Smooth muscle cell of the brain vasculature (primary cell): ENCODE results near the gene KHNYN.
A peak's percentile ranks its signal among the peaks of the same experiment; 100 is the strongest.
"Not testable (repeated sequence)": the region's sequence is repeated elsewhere in the genome, so short reads cannot be mapped to it uniquely, and the experiment has no call there.

Source experiments
- DNase-seq: peaks from one replicate; pipeline ENCODE4 v3.0.0-alpha.2; 2012; ENCODE audit warnings: low read depth, low spot score

Gene KHNYN

GRCh38 chr14:24429395-24430142 lies at the start of gene KHNYN, which contains the start of gene CBLN3:
TSS of gene KHNYN (plus strand) at chr14:24429954. CDS start at chr14:24430731, 777 bp downstream.
TSS of gene CBLN3 (minus strand) at chr14:24429668. CDS start at chr14:24429054, 614 bp downstream.
- peak; percentile 71 for DNase-seq

- DNase-seq = no peak
These were observed 48.2 kb upstream of the KHNYN start for GRCh38 chr14:24381363-24382063.

- no peak for DNase-seq
These were observed 47.7 kb upstream of the KHNYN start for GRCh38 chr14:24382064-24382371.

GRCh38 chr14:24384169-24384568 lies 45.6 kb upstream of the KHNYN start:
- no peak for DNase-seq

GRCh38 chr14:24385524-24385923 lies 44.2 kb upstream of the KHNYN start:
- DNase-seq = no peak

GRCh38 chr14:24387009-24387345 lies 42.8 kb upstream of the KHNYN start:
- no peak for DNase-seq

GRCh38 chr14:24387579-24387978 lies 42.2 kb upstream of the KHNYN start:
- not testable (repeated sequence) for DNase-seq

GRCh38 chr14:24388474-24389179 lies 41.1 kb upstream of the KHNYN start:
- DNase-seq = no peak

GRCh38 chr14:24389226-24389848 lies 40.4 kb upstream of the KHNYN start:
- DNase-seq = no peak

- DNase-seq = no peak
These were observed 38.9 kb upstream of the KHNYN start for GRCh38 chr14:24390701-24391468.

- DNase-seq = no peak
These were observed 37.2 kb upstream of the KHNYN start for GRCh38 chr14:24392325-24393091.

GRCh38 chr14:24394275-24394674 lies 35.5 kb upstream of the KHNYN start:
- DNase-seq = no peak

- no peak for DNase-seq
These were observed 33.9 kb upstream of the KHNYN start for GRCh38 chr14:24395609-24396582.

GRCh38 chr14:24397639-24398292 lies 32.0 kb upstream of the KHNYN start:
- DNase-seq = no peak

- DNase-seq = no peak
These were observed 31.5 kb upstream of the KHNYN start for GRCh38 chr14:24398293-24398652.

- DNase-seq = no peak
These were observed 30.9 kb upstream of the KHNYN start, which contains the start of gene NYNRIN for GRCh38 chr14:24398653-24399446. TSS of gene NYNRIN (plus strand) at chr14:24399003. CDS start at chr14:24399247, 244 bp downstream.

- DNase-seq = no peak
These were observed 30.3 kb upstream of the KHNYN start for GRCh38 chr14:24399447-24399822.
